ENCODE results near the gene IRF2BPL.

Gene IRF2BPL

DNA sequence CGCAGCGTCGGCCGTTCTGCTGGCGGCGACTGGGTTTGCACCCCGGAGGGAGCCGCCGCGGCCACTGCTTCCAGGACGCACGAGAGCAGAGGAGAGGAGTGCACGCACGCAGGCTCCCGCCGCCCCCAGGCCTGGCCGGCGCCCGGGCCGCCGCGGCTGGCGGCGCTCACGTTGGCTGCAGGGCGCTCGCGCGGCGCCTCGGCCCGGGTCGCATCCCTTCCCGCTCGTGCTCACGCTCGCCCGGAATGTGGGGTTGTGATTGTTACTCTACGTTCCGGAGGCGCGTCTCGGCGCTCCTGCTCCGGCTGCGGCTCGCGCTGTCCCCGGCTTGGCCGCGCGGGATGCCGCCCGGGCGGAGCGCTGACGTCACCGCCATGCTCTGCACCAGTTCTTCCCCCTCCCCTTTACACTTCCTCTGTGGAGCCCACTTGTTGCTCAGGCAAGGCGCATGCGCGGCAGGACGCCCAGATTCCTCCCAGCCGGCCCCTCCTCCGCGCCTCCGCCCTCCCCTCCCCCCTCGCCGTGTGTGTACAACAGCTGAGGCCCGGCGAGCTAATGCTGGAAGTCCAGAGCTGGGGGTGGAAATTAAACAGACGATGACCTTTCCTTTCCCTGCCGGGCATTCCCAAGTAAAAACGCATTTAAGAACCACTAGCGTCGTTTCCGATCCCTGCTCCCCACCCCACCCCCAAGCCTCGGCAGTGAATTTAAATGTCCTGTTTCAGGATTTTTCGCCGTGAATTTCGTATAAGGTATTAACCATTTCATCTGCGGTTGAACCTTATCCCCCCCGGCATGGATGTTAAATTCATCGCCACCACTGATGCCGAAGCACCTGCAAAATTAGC lies at the start of gene IRF2BPL:
Gene IRF2BPL (minus strand): TSS at position 325 of the 848 bp plus-strand sequence. CDS start 916 bp downstream, outside the sequence.
- peak; percentile 88 for DNase-seq (ENCODE audit: low read depth)

DNA sequence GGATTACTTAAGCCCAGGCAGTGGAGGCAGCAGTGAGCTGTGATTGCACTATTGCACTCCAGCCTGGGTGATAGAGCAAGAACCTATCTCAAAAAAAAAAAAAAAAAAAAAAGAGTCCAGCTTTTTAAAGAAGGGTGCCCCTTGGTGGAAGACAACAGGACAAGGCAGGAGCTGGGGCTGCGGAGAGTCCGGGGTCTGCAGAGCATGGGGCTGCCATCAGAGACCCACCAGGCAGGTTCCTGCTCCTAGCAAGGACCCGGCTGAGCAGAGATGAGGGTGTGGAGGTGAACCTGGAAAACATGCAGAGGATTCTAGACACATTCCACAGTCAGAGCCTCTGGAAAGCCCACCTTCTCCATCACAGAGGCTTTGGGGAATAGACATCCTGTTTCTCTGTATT lies 48.5 kb upstream of the IRF2BPL start:
- no peak for DNase-seq (ENCODE audit: low read depth)

DNA sequence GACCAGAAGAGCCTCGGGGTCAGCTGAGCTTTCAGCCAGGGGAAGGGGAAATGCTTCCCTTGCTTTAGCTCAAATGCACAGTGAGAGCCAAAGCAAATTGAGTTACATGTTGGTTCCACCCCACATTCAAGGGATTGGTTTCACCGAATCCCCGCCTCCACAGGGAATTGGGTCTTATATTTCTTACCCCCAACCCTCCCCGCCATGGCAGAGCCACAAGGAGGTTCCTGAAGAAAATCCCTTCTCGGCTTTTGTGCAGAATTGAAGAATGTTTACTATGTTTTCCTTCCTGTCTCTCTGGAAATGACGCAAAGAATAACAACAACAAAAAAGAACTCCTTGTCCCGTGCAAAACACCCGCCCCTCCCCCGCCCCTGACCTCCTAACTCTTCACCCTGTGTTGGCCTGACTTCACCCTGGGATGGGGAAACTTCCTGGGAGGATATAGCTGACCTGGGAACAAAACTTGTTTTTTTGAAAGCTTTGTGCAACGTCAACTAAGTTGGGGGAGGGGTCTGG lies 47.7 kb upstream of the IRF2BPL start:
- DNase-seq (ENCODE audit: low read depth): no peak

DNA sequence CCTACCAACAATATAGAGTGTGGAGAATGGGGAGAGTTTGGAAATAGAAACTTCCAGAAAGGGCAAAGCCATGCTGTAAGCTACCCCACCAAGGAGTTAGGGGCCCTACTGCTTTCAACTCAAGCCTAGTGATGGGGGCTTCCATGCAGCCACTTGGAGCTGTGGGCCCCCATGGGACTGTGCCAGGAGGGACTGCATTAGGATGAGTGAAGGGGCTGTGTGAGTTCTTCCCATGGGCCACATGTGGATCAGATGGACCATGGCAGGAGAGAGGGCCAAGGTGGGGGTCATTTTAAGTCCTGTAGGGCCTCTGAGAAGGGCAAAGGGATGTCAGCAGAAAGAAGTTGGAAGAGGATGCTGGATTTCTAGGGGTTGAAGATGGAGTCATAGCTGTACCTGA lies 46.5 kb upstream of the IRF2BPL start:
- DNase-seq (ENCODE audit: low read depth): no peak

DNA sequence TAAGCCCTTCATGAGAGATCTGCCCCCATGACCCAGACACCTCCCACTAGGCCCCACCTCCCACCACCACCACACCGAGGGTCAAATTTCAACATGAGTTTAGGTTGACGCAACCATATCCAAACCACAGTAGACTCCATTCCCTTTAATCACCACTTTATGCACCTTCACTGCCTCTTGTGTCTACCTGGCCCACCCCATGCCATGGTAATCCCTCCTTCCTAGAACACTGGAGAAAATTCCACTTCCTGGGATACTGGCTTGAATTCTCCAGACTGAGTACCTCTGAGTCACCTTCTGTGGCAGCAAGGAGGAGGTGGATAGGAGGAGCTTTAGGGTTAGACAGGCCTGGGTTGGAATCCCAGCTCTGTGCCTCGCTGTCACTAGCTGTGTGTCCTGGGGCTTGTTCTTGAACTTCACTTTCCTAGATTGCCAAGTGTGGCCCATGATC lies 43.5 kb upstream of the IRF2BPL start:
- DNase-seq (ENCODE audit: low read depth): no peak

DNA sequence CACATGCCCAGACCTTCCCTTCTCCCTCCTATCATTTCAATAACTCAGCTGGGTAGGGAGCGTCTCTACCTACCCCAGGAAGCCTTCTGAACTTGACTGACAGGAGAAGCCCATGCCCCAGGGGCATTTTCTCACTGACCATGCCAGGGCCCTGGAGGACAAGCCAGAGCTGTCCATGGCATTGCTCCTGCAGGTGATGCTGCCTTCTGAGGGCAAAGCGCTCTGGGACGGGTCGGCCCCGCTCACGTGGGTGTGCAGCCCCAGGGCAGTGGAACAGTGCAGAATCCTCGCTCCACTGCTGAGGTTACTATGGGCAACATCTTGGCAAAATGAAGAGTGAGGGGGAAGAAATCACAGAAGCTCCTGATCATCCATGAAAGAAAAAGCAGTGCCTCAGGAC lies 41.0 kb upstream of the IRF2BPL start:
- no peak for DNase-seq (ENCODE audit: low read depth)

DNA sequence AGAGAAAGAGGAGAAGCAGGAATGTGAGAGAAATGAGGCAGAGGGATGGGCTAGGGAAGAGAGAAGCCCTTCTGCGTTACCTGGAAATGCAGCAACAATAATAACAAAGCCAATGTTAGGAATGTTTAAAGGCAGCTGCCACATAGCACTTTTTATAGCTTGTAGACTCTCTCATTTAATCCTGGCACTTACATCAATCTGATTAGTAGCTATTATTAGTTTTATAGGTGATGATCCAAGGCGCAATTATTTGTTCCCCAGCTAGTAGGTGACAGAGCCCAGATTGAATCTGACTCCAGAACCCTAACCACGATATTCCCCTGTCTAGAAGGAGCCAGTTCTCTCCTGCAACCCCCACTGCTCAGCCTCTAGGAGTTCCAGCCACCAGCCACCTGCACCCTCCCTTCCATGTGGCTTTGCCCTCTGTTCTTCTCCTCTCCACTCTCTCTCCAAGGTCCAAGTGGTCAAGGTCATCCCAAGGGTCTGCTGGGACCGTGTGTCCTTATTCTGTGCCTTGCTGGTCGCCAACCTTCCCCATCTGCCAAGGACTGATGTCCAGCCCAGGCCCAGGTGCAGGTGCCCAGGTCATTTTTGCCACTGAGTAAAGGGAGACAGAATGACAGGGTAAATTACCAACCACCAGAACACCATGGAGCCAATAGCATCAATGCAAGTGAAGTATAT lies 40.2 kb upstream of the IRF2BPL start:
- DNase-seq (ENCODE audit: low read depth): no peak

DNA sequence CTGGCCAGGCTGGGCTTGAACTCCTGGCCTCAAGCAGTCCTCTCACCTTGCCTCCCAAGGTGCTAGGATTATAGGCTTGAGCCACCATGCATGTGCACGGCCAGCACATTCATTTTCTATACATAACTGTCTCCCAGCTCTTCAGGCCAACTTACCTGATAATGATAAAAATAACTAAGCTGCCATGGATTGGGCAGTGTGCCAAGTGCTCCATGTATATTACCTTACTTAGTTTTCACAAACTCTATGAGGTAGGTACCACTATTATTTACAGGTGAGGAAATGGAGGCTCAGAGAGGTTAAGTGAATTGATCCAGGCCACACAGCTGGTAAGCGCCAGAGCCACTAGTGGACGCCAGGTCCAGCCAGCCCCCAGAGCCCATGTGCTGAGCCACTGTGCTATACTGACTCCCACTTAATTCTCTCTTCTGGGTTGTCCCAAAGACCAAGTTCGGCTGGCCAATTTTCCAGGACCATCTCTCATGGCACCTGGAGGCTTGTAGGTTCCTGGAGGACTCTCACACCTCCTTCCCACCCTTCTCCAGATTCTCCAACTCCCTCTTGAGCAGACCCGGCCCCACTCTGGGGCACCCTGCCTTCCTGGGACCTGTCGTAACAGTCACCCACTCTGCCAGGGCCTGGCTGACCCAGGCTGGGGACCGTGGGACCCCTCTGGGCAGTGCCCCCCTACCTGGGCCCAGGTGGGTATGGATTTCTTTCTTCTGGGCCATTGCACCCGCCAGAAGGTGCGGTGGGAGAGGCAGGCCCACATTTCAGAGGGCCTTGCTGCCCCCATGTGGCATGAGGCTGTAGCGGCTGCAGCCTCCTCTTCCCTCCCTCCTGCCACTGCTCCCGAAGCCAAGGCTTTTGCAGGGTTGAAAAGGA lies 39.4 kb upstream of the IRF2BPL start:
- peak; percentile 40 for DNase-seq (ENCODE audit: low read depth)

DNA sequence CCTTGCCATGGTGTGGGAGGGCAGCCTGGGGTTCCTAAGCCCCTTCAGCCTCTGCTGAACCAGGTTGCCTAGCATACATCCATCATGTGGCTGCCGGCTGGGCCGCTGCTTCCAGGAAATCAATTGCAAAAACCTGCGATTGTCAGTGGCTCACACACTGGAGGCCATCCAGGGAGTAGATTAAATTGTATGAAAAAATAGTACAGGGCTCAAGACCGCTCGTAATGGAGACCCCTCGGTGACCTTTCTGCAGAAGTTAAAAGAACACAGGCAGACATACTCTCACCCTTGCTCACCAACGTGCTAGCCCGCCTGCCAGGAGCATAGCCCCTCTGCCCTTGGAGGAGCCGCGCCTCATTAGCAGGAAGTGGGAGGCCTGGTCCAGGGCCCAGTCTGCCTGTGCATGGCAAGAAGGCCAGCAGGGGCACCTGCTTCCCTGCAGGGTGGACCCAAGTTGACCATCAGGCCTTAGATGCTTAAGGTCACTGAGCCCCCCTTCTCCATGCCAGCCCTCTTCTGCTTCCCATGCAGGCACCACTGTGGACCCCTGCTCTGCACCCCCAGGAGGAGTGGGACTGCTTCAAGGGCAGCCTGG lies 38.2 kb upstream of the IRF2BPL start:
- DNase-seq (ENCODE audit: low read depth): no peak

DNA sequence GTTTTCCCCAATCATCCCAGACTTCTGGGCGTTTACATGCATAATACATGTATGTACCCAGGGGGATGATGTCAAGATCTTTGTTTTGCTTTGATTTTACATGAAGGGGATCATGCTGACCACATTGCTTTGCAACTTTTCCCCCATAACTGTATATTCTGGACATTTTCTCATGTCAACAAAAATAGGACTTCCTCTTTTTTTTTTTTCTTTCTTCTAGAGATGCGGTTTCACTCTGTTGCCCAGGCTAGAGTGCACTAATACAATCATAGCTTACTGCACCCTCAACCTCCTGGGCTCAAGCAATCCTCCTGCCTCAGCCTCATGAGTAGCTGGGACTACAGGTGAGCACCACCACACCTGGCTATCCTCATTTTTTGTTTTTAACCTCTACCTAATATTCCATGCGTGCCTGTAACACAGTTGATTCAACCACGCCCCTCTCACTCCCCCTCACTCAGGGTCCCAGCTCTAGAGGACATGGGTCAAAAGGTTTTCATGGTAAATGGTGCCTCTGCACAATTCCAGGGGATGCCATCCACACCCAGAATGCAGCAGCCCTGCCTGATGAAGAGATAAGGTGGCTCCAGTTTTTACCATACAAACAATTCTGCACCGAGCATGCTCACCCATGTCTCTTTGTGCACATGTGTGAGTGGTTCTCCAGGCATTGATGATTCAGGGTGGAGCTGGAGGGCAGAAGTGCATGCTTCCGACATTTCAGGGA lies 37.5 kb upstream of the IRF2BPL start:
- no peak for DNase-seq (ENCODE audit: low read depth)

DNA sequence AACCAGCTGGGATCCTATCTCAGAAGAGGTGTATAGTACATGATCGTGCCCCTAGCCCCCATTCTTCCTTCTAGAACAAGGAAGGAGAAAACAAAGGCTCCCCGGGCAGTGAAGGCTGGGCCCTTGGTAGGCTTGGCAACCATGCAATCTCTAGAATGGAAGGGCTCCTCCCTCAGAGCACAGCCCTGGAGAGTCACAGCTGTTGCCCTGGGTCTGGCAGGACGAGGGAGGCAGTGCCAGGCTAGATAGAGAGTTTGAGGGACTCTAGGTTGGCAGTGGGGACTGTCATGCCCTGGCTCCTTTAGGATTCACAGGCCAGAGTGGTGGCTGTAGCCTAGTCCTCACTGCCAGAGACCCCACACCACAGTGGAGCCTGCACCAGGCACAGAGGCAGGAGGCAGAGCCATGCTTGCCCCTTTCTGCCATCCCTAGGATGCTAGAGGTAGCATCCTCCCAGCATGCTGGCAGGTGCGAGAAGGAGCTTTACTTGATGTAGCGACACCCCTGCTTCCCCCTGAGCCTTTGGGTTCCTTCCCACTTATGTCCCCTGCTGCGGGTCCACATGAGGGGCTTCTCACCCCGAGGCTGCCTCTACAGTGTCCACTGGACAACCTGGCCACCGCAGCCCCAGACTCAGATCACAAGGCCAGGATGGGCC lies 36.1 kb upstream of the IRF2BPL start:
- DNase-seq (ENCODE audit: low read depth): no peak

DNA sequence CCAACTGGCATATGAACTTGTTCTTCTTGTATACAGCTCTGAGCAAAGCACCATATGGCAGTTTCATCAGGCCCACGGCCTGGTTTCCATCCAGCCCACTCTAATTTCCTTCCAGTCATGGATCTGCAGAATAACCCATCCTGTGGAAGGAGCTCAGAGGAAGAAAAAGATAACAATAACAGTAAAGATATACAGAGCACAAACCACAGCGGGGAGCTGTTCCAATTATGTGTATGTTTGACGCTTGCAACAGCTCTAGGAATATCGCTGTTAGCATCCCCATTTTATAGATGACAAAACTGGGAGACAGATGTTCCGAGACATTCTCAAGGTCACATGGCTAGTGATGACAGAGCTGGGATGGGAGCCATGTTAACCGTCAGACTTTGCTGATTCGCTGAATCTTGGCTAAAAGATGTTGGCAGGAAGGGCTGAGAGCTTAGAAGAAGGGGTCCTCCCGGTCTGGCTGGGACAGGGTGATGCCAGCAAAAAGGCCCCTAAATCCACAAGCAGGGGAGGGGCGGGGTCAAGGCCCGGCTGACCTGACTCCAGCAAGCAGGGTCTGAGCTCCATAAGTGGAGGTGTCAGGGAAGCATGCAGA lies 35.2 kb upstream of the IRF2BPL start:
- no peak for DNase-seq (ENCODE audit: low read depth)

DNA sequence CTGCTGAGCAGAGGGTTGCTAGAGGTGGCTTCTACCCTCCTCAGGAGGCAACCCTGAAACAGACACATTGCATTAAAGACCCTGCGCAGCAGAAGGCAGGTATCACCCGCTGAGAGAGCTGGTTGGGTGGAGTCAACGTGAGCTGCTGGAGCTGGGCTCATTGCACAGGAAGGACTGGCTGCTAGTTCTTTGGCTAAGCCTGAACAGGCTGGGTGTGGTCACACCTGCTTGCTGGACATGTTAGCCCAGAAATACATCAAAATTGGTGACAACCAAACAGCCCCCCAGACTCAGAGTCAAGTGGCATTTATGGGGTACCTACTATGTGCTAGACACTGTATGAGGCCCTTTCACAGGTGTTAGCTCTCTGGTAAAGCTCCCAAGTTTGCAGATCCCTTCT lies 33.8 kb upstream of the IRF2BPL start:
- DNase-seq (ENCODE audit: low read depth): no peak

DNA sequence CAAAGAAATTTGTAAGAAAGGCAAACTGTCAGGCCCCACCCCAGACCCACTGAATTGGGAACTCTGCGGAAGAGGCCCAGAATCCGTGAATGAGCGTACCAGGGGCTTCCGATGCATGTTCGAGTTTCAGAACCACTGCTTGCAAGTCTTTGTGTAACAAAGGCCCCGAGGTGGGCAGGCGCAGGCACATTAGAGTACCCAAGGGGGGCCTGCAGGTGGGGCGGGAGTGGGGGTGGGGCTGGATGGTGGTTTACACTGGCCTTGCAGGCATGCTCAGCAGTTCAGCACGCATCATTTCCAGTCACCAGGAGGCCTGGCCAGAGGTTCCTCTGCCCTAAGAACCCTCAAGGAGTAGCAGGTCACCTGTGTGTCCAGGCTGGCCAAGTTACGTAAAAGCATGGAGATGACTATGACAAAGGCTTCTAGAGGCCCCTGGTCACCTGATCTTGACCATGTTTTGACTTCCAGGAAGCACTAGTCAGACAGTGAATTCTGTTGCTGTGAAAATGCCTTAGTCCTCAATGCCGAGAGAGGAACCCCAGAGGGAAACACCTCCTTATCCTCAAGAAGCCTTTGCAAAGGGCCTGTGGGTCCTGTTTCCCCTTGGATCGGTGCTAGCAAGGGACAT lies 33.2 kb upstream of the IRF2BPL start:
- no peak for DNase-seq (ENCODE audit: low read depth)

DNA sequence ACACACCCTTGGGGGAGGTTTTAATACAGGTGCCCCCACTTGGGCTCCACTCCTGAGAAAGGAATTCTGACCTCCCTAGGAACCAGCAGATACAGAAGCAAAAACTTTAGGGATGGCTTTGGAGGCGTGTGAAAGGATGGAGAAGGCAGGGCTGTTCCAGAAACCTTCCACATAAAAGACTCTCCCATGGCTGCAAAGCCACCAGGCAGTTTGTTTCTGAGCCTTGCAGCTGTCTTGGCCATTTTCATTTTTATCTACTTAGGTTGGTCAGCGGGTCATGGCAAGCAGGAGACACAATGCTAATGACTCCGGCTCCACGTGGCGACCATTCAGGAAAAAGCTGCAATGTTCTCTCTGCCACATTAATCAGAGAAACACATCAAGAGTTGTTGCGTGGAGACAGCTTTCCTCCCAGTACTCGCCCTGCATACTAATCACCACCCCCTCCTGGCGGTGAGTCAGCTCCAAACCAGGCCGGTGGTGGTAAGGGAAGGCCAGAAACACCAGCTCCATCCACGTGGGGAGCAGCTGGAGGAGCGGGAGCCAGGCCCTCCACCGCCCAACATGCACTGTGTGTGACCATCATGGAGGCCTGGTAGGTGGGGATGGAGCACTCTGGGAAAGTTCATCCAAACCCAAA lies 30.9 kb upstream of the IRF2BPL start:
- no peak for DNase-seq (ENCODE audit: low read depth)

DNA sequence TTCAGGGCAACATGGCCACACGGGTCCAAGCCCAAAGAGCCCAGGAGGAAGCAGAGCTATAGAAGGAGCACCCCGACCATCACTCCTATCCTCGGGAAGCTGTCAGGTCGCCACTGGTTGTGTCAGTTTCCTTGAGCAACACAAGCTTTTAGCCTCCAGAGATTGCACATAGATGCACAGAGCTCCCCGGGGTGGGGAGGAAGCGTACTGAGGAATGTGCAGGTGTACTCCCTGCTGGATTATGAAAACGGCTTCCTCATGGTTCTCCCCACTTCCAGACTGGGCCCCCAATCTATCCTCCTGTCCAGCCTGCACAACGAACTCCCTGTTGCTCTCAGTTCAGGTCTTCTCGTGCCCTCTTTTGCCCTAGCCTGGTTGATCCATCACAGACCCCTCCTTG lies 30.3 kb upstream of the IRF2BPL start:
- no peak for DNase-seq (ENCODE audit: low read depth)

DNA sequence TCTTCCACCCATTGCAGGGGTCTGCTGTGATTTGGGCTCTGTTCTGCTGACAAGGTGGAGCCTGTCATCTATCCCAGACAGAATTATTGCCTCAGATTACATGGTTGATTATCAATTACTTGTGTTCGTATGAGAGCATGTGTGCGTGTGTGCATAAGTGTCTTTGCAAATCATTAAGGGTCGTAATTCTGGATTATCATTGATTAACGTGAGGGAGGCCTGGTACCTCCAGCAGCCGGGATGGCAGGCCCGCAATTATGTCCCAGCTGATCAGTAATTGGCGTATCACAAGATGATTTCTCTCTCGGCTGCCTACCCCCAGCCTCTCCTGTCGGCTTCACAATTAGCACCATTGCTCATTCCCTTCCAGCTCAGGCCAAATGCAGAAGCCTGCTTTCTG lies 29.6 kb upstream of the IRF2BPL start:
- no peak for DNase-seq (ENCODE audit: low read depth)

DNA sequence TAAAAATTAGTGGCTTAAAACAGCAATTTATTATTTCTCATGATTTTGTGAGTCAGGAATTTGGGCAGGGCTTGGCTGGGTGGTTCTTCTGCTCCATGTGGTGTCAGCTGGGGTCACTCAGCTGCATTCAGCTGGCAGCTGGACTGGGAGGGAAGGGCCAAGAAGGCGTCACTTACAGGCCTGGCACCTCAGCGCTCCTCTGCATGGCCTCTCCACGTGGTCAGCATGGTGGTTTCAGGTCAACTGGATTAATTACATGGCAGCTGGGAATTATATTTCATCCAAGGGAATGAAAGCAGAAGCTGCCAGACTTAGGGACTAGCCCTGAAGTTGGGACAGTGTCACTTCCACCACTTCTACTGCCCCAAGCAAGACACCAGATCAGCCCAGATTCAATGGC lies 27.5 kb upstream of the IRF2BPL start:
- DNase-seq (ENCODE audit: low read depth): no peak

DNA sequence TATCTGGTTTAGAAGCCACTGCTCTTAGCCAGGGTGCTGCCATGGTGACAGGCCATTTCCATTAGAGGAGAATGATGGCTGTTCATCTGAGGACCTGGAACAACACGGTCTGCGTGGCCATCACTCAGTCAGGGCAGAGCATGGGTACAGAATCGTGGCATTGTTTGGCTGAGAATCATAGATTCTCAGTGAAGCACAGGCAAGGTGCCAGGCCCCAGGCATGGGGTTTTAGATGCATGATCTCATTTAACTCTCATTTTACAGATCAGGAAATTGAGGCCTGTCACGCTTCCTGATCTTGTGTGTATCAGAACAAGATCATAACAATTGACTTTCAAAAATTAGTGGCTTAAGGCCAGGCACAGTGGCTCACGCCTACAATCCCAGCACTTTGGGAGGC lies 26.8 kb upstream of the IRF2BPL start:
- no peak for DNase-seq (ENCODE audit: low read depth)
